Keratinocyte (primary cell): ENCODE results near the gene PRRC2B. TPM values are rescaled to one million over a fixed set of nuclear protein-coding genes. Genes with fewer than 3 reads are reported as not detected.

ENCODE experiments used
- DNase-seq: peaks from one replicate; pipeline ENCODE4 v3.0.0-alpha.2; 2011; ENCODE audit warnings: low read depth, missing footprints, low spot score
- FAIRE-seq: peaks from 2 replicates; lab custom pipeline; 2011; peaks lifted over from hg19 to GRCh38; lab: Jason Lieb, UNC
- H2AFZ ChIP-seq: 2 replicates; pipeline ENCODE4 v1.6.0; 2012; ENCODE audit warnings: low read length, control low read depth, inconsistent platforms; ENCODE audit not compliant: control insufficient read depth
- H3K27ac ChIP-seq: 2 replicates; pipeline ENCODE4 v1.5.1; 2011; ENCODE audit warnings: low read length; ENCODE audit not compliant: control insufficient read depth, insufficient read depth
- H3K27me3 ChIP-seq: 3 replicates; pipeline ENCODE4 v1.6.0; 2011; ENCODE audit warnings: low read length; ENCODE audit not compliant: control insufficient read depth, insufficient read depth; ENCODE audit errors: extremely low read depth
- H3K36me3 ChIP-seq, 2 experiments: 2 replicates in 1 of 2; 3 replicates in 1 of 2; pipeline ENCODE4 v1.5.1; 2011; ENCODE audit warnings: low read length in 2 of 2, mild to moderate bottlenecking in 1 of 2; ENCODE audit not compliant: control insufficient read depth in 2 of 2, insufficient read depth in 2 of 2; ENCODE audit errors: extremely low read depth in 1 of 2
- H3K4me1 ChIP-seq: 3 replicates; pipeline ENCODE4 v1.5.1; 2011; ENCODE audit warnings: low read length; ENCODE audit not compliant: control insufficient read depth, insufficient read depth; ENCODE audit errors: extremely low read depth
- H3K4me2 ChIP-seq: 3 replicates; pipeline ENCODE4 v1.6.0; 2011; ENCODE audit warnings: low read depth, low read length; ENCODE audit not compliant: control insufficient read depth, insufficient read depth; ENCODE audit errors: extremely low read depth
- H3K4me3 ChIP-seq, 3 experiments: fragments of 200-600 bp in 1 of 3; sonication (generic) in 1 of 3; 2 replicates in 2 of 3; 3 replicates in 1 of 3; pipeline ENCODE4 v1.5.1; 2011 to 2016; ENCODE audit warnings: low read length in 3 of 3, mild to moderate bottlenecking in 3 of 3, control low read depth in 2 of 3, inconsistent platforms in 1 of 3, low read depth in 1 of 3, mixed read lengths in 1 of 3, mixed run types in 1 of 3, moderate library complexity in 1 of 3; ENCODE audit not compliant: control insufficient read depth in 2 of 3, insufficient read depth in 2 of 3; ENCODE audit errors: extremely low read depth in 1 of 3
- H3K79me2 ChIP-seq: 2 replicates; pipeline ENCODE4 v1.6.0; 2012; ENCODE audit warnings: low read length; ENCODE audit not compliant: control insufficient read depth, insufficient read depth
- H3K9ac ChIP-seq: 3 replicates; pipeline ENCODE4 v1.6.0; 2011; ENCODE audit warnings: low read length; ENCODE audit not compliant: control insufficient read depth, insufficient read depth; ENCODE audit errors: extremely low read depth
- H3K9me1 ChIP-seq: 3 replicates; pipeline ENCODE4 v1.6.0; 2011; ENCODE audit warnings: low read length; ENCODE audit not compliant: control insufficient read depth, insufficient read depth; ENCODE audit errors: extremely low read depth
- H3K9me3 ChIP-seq: 2 replicates; pipeline ENCODE4 v1.5.1; 2012; ENCODE audit warnings: low read depth, low read length; ENCODE audit not compliant: control insufficient read depth
- H4K20me1 ChIP-seq: 3 replicates; pipeline ENCODE4 v1.6.0; 2011; ENCODE audit warnings: low read length; ENCODE audit not compliant: control insufficient read depth, insufficient read depth; ENCODE audit errors: extremely low read depth
- CTCF ChIP-seq, 3 experiments: IDR thresholded peaks in 1 of 3; conservative IDR thresholded peaks in 1 of 3; optimal IDR thresholded peaks in 1 of 3; 2 replicates in 2 of 3; 3 replicates in 1 of 3; pipeline versions ENCODE3 to v1.5.1; 2011; ENCODE audit warnings: low read length in 3 of 3, mild to moderate bottlenecking in 3 of 3, moderate library complexity in 2 of 3, control low read depth in 1 of 3, inconsistent platforms in 1 of 3; ENCODE audit not compliant: insufficient read depth in 2 of 3; ENCODE audit errors: extremely low read depth in 1 of 3
- EZH2 ChIP-seq: IDR thresholded peaks from one replicate; pipeline ENCODE4 v1.6.1; 2012; ENCODE audit warnings: inconsistent platforms, mild to moderate bottlenecking, low read length, moderate library complexity
- dilution Hi-C: fragments of 300-500 bp; cut with MboI; formaldehyde crosslinking; loops from one replicate; pipeline ENCODE4 v1.7.0; 2020; ENCODE audit warnings: low sequenced_read_pairs; ENCODE audit not compliant: extremely low pct_ligation_motif_present
- polyA plus RNA-seq, 5 experiments: library from polyadenylated mRNA; depleted of rRNA in 3 of 5; stranded (reverse) in 3 of 5; stranded (forward) in 1 of 5; unstranded in 1 of 5; fragments of >200 nt; gene quantifications; 1 replicate in 1 of 5; 2 replicates in 3 of 5; 3 replicates in 1 of 5; pipeline versions ENCODE4 v1.2.1 to v1.2.3, GENCODE V29; 2011 to 2012; ENCODE audit warnings: missing spikeins in 2 of 5, low read depth in 1 of 5, low replicate concordance in 1 of 5

Gene PRRC2B
- polyA plus RNA-seq, 1 donor (not counting 4 experiments of a cell fraction or from before 2014, with no cell fraction given): 20.8 TPM

GRCh38 chr9:131396626-131397025 lies 2.7 kb downstream of the PRRC2B start:
- peaks cover 43% of the 10 kb centered on the region for H4K20me1 ChIP-seq
- H3K9me1 ChIP-seq: peaks cover 4% of the 10 kb centered on the region
- dilution Hi-C loops: no loop called here
- no peaks in the 10 kb centered on the region for H3K9me3 ChIP-seq
- peaks cover 69% of the 10 kb centered on the region for H3K79me2 ChIP-seq
- H3K9ac ChIP-seq: peak overlapping the region; percentile 70
- no peak for TF ChIP-seq CTCF (optimal IDR thresholded peaks at IDR 0.05 in 1 of 3, IDR thresholded peaks at IDR 0.05 in 1 of 3, conservative IDR thresholded peaks at IDR 0.05 in 1 of 3; ENCODE audit: extremely low read depth in 1 of 3, insufficient read depth in 2 of 3, low read length in 3 of 3)
- no peak for TF ChIP-seq EZH2
- no peak for DNase-seq
- H3K4me2 ChIP-seq: peak overlapping the region; percentile 100
- H3K4me3 ChIP-seq: peak overlapping the region; percentile 56 to 93 (median 59)
- no peak for FAIRE-seq
- peaks cover 0 to 4% of the 10 kb centered on the region in 2 experiments for H3K36me3 ChIP-seq
- H3K27ac ChIP-seq: peak overlapping the region; percentile 72
- no peak overlapping the region for H2AFZ ChIP-seq
- peaks cover 49% of the 10 kb centered on the region for H3K4me1 ChIP-seq
- no peaks in the 10 kb centered on the region for H3K27me3 ChIP-seq

DNA sequence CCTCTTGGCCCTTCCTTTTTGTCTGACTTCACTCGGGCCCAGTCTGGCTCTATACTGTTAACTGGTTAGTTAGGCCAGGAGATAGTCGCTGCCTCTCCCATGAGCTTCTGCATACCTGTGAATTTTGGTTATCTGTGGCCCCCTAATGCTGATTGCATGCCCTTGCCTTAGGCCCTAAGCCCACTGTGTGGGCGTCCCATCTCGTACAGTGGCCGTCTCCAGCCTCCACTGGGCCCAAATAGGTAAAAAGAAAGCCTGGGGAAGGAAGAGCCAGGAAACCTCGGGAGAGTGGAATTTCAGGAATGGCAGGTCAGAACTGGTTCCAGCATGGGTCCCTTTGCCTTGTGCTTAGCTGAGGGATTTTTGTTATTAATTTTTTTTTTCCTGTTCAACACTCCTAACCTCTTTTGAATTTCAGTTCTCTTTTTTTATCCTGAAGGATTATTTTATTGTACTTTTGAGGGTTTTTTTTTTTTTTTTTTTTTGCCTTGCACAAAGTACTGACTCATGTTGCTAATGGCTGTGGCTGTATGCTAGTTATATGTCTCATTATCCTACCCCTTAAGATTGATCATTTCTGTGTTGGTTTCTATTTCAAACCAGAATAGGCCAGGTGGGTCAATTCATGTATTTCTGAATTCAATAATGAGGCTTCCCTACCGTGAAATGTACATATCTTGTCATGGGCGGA lies 3.4 kb downstream of the PRRC2B start:
- Histone ChIP-seq H3K27ac (peak overlapping the region; percentile 72), H2AFZ (no peak overlapping the region), H4K20me1 (peaks cover 43% of the 10 kb centered on the region), H3K4me2 (peak overlapping the region; percentile 100), H3K4me3 (peak overlapping the region; percentile 56 to 93 (median 59)), H3K79me2 (peaks cover 75% of the 10 kb centered on the region), H3K9ac (peak overlapping the region; percentile 70), H3K9me1 (peaks cover 4% of the 10 kb centered on the region), H3K27me3 (no peaks in the 10 kb centered on the region), H3K9me3 (no peaks in the 10 kb centered on the region), H3K4me1 (peaks cover 53% of the 10 kb centered on the region), H3K36me3 (peaks cover 0 to 4% of the 10 kb centered on the region in 2 experiments)
- FAIRE-seq: no peak
- no peak for TF ChIP-seq EZH2
- TF ChIP-seq CTCF (optimal IDR thresholded peaks at IDR 0.05 in 1 of 3, IDR thresholded peaks at IDR 0.05 in 1 of 3, conservative IDR thresholded peaks at IDR 0.05 in 1 of 3; ENCODE audit: extremely low read depth in 1 of 3, insufficient read depth in 2 of 3, low read length in 3 of 3): no peak
- no peak for DNase-seq
- dilution Hi-C loops: no loop called here
